H1 (cell line): ENCODE results near the gene C22orf31.

Source experiments
- BRCA1 ChIP-seq: IDR thresholded peaks from 2 replicates; pipeline ENCODE4 v1.6.1; 2012; ENCODE audit warnings: low read depth, low read length, improper control_type of control experiment
- CTCF ChIP-seq, 3 experiments: IDR thresholded peaks; 1 replicate in 2 of 3; 2 replicates in 1 of 3; pipeline versions ENCODE4 v1.5.1 to v1.6.1; 2011; ENCODE audit warnings: low read length in 3 of 3, mild to moderate bottlenecking in 3 of 3, inconsistent platforms in 2 of 3, low read depth in 1 of 3, moderate library complexity in 1 of 3; ENCODE audit not compliant: insufficient read depth in 1 of 3; ENCODE audit errors: control extremely low read depth in 1 of 3
- GABPA ChIP-seq: IDR thresholded peaks from 2 replicates; pipeline ENCODE4 v1.6.1; 2011; ENCODE audit warnings: mild to moderate bottlenecking, low read length, moderate library complexity, borderline replicate concordance; ENCODE audit not compliant: insufficient read depth
- MAFK ChIP-seq: IDR thresholded peaks from 2 replicates; pipeline ENCODE4 v1.6.1; 2012; ENCODE audit warnings: low read depth, mild to moderate bottlenecking, improper control_type of control experiment, low read length
- NRF1 ChIP-seq: IDR thresholded peaks from 2 replicates; pipeline ENCODE4 v1.6.1; 2011; ENCODE audit warnings: mild to moderate bottlenecking, low read depth, low read length, improper control_type of control experiment
- POLR2A ChIP-seq, 2 experiments: IDR thresholded peaks; 1 replicate in 1 of 2; 2 replicates in 1 of 2; pipeline ENCODE4 v1.6.1; 2011; ENCODE audit warnings: low read depth in 2 of 2, low read length in 2 of 2, mild to moderate bottlenecking in 2 of 2; ENCODE audit errors: control extremely low read depth in 1 of 2
- POLR2AphosphoS5 ChIP-seq: IDR thresholded peaks from 2 replicates; pipeline ENCODE4 v1.6.1; 2011; ENCODE audit warnings: low read depth, low read length
- RFX5 ChIP-seq: IDR thresholded peaks from 2 replicates; pipeline ENCODE4 v1.6.1; 2011; ENCODE audit warnings: low read depth, low read length, improper control_type of control experiment, borderline replicate concordance
- SP2 ChIP-seq: IDR thresholded peaks from 2 replicates; pipeline ENCODE4 v1.6.1; 2012; ENCODE audit warnings: mild to moderate bottlenecking, low read length, inconsistent platforms
- SRF ChIP-seq: IDR thresholded peaks from 2 replicates; pipeline ENCODE4 v1.6.1; 2011; ENCODE audit warnings: mild to moderate bottlenecking, low read depth, low read length, moderate library complexity
- YY1 ChIP-seq: IDR thresholded peaks from 2 replicates; pipeline ENCODE4 v1.6.1; 2011; ENCODE audit warnings: low read depth, mild to moderate bottlenecking, low read length
- ZNF274 ChIP-seq: IDR thresholded peaks from 2 replicates; pipeline ENCODE4 v1.7.0; 2012; ENCODE audit warnings: low read length, borderline replicate concordance; ENCODE audit errors: extremely low read depth

GRCh38 chr22:29023172-29023796, 38.3 kb downstream of the C22orf31 start:
- TF ChIP-seq BRCA1 (no peak), POLR2AphosphoS5 (no peak), CTCF (IDR thresholded peaks at IDR 0.05; ENCODE audit: control extremely low read depth in 1 of 3, insufficient read depth in 1 of 3, low read depth in 1 of 3, low read length in 3 of 3) (no peak), YY1 (no peak), POLR2A (IDR thresholded peaks at IDR 0.05; ENCODE audit: control extremely low read depth in 1 of 2, low read depth in 2 of 2, low read length in 2 of 2) (no peak), SRF (no peak), MAFK (no peak), RFX5 (no peak), ZNF274 (no peak), GABPA (no peak), NRF1 (no peak), SP2 (no peak)
